Measurements from ENCODE around the gene WDR27.

Gene WDR27

DNA sequence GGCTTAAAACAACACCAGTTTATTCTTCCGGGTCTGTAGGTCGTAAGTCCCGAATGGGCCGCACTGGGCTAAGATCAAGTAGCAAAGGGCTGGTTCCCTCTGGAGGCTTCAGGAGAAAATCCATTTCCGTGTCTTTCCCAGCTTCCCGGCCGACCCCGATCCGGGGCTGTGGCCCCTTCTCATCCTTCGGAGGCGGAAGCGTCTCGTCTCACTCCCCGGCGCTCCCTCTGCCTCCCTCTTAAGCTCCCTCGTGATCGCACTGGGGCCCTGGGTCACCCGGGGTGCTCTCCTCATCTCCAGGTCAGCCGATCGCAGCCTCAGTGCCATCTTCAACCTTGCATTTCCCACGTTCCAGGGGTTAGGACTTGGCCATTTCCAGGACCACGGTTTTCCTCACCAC is 199.4 kb downstream of the WDR27 start:
- no CpG with 5 or more reads among the region's 22 CpGs for WGBS (ENCODE audit: extremely low coverage, insufficient coverage, low lambda C conversion rate)
- Histone ChIP-seq H3K36me3 (ENCODE audit: control insufficient read depth, insufficient read depth, low read length) (no peaks in the 10 kb centered on the region), H2BK120ac (ENCODE audit: low read depth, low read length) (no peak overlapping the region), H3K79me2 (ENCODE audit: control insufficient read depth, insufficient read depth, low read length) (no peaks in the 10 kb centered on the region), H2BK15ac (replicated peaks; ENCODE audit: low read depth) (no peak overlapping the region), H3K27ac (ENCODE audit: low read depth, low read length) (no peak overlapping the region), H3K4me2 (ENCODE audit: low read length) (no peak overlapping the region), H4K5ac (ENCODE audit: low read length) (no peak overlapping the region), H3K9ac (ENCODE audit: low read length) (no peak overlapping the region), H3K23ac (ENCODE audit: low read length) (no peak overlapping the region), H3K4me3 (ENCODE audit: low read length) (no peak overlapping the region), H3K4me1 (ENCODE audit: control insufficient read depth, low read depth, low read length) (no peaks in the 10 kb centered on the region), H3K27me3 (ENCODE audit: insufficient read depth, low read length, poor library complexity) (no peaks in the 10 kb centered on the region), H3K4ac (ENCODE audit: low read depth, low read length) (no peak overlapping the region), H3K56ac (ENCODE audit: low read length) (no peak overlapping the region), H3K18ac (ENCODE audit: low read length) (no peak overlapping the region), H4K8ac (ENCODE audit: low read depth, low read length) (no peak overlapping the region), H2BK5ac (ENCODE audit: low read length) (no peak overlapping the region), H3K79me1 (ENCODE audit: low read length) (no peaks in the 10 kb centered on the region), H2AK5ac (ENCODE audit: low read length) (no peak overlapping the region)
- no peak for DNase-seq

DNA sequence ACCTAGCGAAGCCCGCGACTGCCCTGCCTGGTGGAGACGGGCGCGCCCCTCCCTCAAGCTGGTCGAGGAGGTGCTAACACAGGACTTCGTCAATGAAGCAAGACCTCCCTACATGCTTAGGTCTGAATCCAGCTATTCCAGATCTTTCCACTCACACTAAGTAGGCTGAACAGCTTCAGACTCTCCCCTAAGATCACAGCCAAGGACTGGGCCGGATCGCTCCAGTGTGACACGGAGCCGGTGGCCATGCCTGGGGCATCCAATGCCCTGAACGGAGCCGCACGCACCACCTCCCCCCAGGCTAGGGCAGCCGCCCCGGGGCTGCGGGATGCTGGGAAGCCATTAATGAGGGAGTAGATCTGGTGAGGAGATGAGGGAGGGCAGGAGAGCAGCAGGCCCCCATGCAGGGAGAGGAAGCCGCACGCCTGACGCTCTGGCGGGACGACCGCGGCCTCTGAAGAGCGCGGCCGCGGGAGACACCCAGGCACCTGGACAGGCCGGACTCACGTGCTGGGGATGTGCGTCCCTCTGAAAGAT is 200.0 kb downstream of the WDR27 start:
- Histone ChIP-seq H3K27ac (ENCODE audit: low read depth, low read length) (no peak overlapping the region), H2BK15ac (replicated peaks; ENCODE audit: low read depth) (no peak overlapping the region), H4K5ac (ENCODE audit: low read length) (no peak overlapping the region), H3K4me2 (ENCODE audit: low read length) (no peak overlapping the region), H2BK120ac (ENCODE audit: low read depth, low read length) (no peak overlapping the region), H2BK5ac (ENCODE audit: low read length) (no peak overlapping the region), H3K56ac (ENCODE audit: low read length) (no peak overlapping the region), H3K27me3 (ENCODE audit: insufficient read depth, low read length, poor library complexity) (no peaks in the 10 kb centered on the region), H3K4me1 (ENCODE audit: control insufficient read depth, low read depth, low read length) (no peaks in the 10 kb centered on the region), H3K79me2 (ENCODE audit: control insufficient read depth, insufficient read depth, low read length) (no peaks in the 10 kb centered on the region), H3K9ac (ENCODE audit: low read length) (no peak overlapping the region), H3K23ac (ENCODE audit: low read length) (no peak overlapping the region), H3K79me1 (ENCODE audit: low read length) (no peaks in the 10 kb centered on the region), H3K4ac (ENCODE audit: low read depth, low read length) (no peak overlapping the region), H3K36me3 (ENCODE audit: control insufficient read depth, insufficient read depth, low read length) (no peaks in the 10 kb centered on the region), H3K18ac (ENCODE audit: low read length) (no peak overlapping the region), H4K8ac (ENCODE audit: low read depth, low read length) (no peak overlapping the region), H2AK5ac (ENCODE audit: low read length) (no peak overlapping the region), H3K4me3 (ENCODE audit: low read length) (no peak overlapping the region)
- WGBS (ENCODE audit: extremely low coverage, insufficient coverage, low lambda C conversion rate), result no CpG with 5 or more reads among the region's 32 CpGs
- no peak for DNase-seq

DNA sequence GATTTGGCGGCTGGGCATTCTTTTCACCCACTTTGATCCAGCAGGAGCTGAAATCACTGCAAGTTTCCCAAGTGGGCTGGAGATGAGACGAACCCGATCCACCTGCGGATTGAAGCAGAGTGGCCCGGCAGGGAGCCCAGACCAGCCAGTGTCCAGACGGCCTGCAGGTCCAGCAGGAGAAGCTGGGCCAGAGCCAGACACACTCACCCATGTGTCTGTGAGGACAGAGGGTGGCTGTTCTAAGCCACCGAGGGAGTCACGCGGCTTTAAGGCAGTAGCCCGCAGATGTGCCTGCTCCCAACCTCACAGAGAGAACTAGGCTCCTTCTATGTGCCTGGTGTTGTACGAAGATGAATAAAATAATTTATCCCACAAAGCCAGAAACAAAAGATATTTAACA is 200.7 kb downstream of the WDR27 start:
- Histone ChIP-seq H3K4me1 (ENCODE audit: control insufficient read depth, low read depth, low read length) (no peaks in the 10 kb centered on the region), H3K79me2 (ENCODE audit: control insufficient read depth, insufficient read depth, low read length) (no peaks in the 10 kb centered on the region), H3K27me3 (ENCODE audit: insufficient read depth, low read length, poor library complexity) (no peaks in the 10 kb centered on the region), H3K4me3 (ENCODE audit: low read length) (no peak overlapping the region), H4K5ac (ENCODE audit: low read length) (no peak overlapping the region), H4K8ac (ENCODE audit: low read depth, low read length) (no peak overlapping the region), H2AK5ac (ENCODE audit: low read length) (no peak overlapping the region), H3K4me2 (ENCODE audit: low read length) (no peak overlapping the region), H3K79me1 (ENCODE audit: low read length) (no peaks in the 10 kb centered on the region), H3K36me3 (ENCODE audit: control insufficient read depth, insufficient read depth, low read length) (no peaks in the 10 kb centered on the region), H3K27ac (ENCODE audit: low read depth, low read length) (no peak overlapping the region), H3K56ac (ENCODE audit: low read length) (no peak overlapping the region), H3K9ac (ENCODE audit: low read length) (no peak overlapping the region), H3K4ac (ENCODE audit: low read depth, low read length) (no peak overlapping the region), H2BK120ac (ENCODE audit: low read depth, low read length) (no peak overlapping the region), H2BK5ac (ENCODE audit: low read length) (no peak overlapping the region), H3K18ac (ENCODE audit: low read length) (no peak overlapping the region), H2BK15ac (replicated peaks; ENCODE audit: low read depth) (no peak overlapping the region), H3K23ac (ENCODE audit: low read length) (no peak overlapping the region)
- no CpG with 5 or more reads among the region's 11 CpGs for whole genome bisulfite sequencing (ENCODE audit: extremely low coverage, insufficient coverage, low lambda C conversion rate)
- no peak for DNase-seq

DNA sequence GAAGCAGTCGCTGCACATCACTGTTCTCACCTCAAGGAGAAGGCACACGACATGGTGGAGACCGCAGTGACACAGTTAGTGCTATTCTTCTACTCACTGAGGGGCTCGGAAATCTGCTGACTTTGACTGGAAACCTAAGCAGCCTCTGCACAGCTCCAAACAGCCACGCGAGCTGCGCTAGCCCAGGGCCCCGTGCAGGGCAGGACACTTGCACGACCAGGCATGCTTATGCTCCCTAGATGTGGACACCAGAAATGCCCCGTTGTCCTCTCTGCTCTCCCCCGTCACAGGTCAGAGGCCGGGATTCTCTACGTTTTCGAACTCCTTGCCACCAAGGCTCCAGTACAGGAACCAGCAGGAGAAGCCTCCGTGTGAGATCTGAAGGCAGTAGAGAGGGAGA is 201.1 kb downstream of the WDR27 start:
- Histone ChIP-seq H4K5ac (ENCODE audit: low read length) (no peak overlapping the region), H3K79me2 (ENCODE audit: control insufficient read depth, insufficient read depth, low read length) (no peaks in the 10 kb centered on the region), H3K4me3 (ENCODE audit: low read length) (no peak overlapping the region), H3K4me2 (ENCODE audit: low read length) (no peak overlapping the region), H3K4ac (ENCODE audit: low read depth, low read length) (no peak overlapping the region), H2BK120ac (ENCODE audit: low read depth, low read length) (no peak overlapping the region), H2BK5ac (ENCODE audit: low read length) (no peak overlapping the region), H4K8ac (ENCODE audit: low read depth, low read length) (no peak overlapping the region), H3K18ac (ENCODE audit: low read length) (no peak overlapping the region), H3K79me1 (ENCODE audit: low read length) (no peaks in the 10 kb centered on the region), H2AK5ac (ENCODE audit: low read length) (no peak overlapping the region), H3K4me1 (ENCODE audit: control insufficient read depth, low read depth, low read length) (no peaks in the 10 kb centered on the region), H3K23ac (ENCODE audit: low read length) (no peak overlapping the region), H3K36me3 (ENCODE audit: control insufficient read depth, insufficient read depth, low read length) (no peaks in the 10 kb centered on the region), H3K9ac (ENCODE audit: low read length) (no peak overlapping the region), H3K56ac (ENCODE audit: low read length) (no peak overlapping the region), H2BK15ac (replicated peaks; ENCODE audit: low read depth) (no peak overlapping the region), H3K27me3 (ENCODE audit: insufficient read depth, low read length, poor library complexity) (no peaks in the 10 kb centered on the region), H3K27ac (ENCODE audit: low read depth, low read length) (no peak overlapping the region)
- no peak for DNase-seq
- WGBS (ENCODE audit: extremely low coverage, insufficient coverage, low lambda C conversion rate), result no CpG with 5 or more reads among the region's 15 CpGs

DNA sequence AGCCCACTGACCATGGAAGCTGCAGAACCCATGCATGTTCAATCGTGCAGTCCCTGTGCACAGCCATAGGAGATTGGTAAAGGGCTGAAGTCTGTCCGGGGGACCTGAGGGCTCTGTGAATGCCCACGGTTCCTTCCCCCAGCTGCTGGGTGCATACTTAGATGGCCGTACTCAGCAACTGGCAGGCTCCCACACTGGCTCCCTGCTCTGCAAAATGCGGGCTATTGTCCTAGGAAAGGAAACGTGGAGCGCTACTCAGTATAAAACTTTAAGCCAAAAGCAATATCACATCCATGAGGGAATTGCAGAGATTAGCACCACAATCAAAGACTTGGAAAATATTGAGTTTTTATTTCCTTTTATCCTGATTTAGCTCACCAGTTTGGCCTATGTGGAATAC is 202.0 kb downstream of the WDR27 start:
- Histone ChIP-seq H4K5ac (ENCODE audit: low read length) (no peak overlapping the region), H3K79me1 (ENCODE audit: low read length) (no peaks in the 10 kb centered on the region), H3K23ac (ENCODE audit: low read length) (no peak overlapping the region), H3K9ac (ENCODE audit: low read length) (no peak overlapping the region), H3K4ac (ENCODE audit: low read depth, low read length) (no peak overlapping the region), H4K8ac (ENCODE audit: low read depth, low read length) (no peak overlapping the region), H2BK5ac (ENCODE audit: low read length) (no peak overlapping the region), H2BK120ac (ENCODE audit: low read depth, low read length) (no peak overlapping the region), H3K4me1 (ENCODE audit: control insufficient read depth, low read depth, low read length) (no peaks in the 10 kb centered on the region), H3K79me2 (ENCODE audit: control insufficient read depth, insufficient read depth, low read length) (no peaks in the 10 kb centered on the region), H3K27me3 (ENCODE audit: insufficient read depth, low read length, poor library complexity) (no peaks in the 10 kb centered on the region), H2AK5ac (ENCODE audit: low read length) (no peak overlapping the region), H3K27ac (ENCODE audit: low read depth, low read length) (no peak overlapping the region), H3K36me3 (ENCODE audit: control insufficient read depth, insufficient read depth, low read length) (no peaks in the 10 kb centered on the region), H3K18ac (ENCODE audit: low read length) (no peak overlapping the region), H3K4me3 (ENCODE audit: low read length) (no peak overlapping the region), H3K4me2 (ENCODE audit: low read length) (no peak overlapping the region), H3K56ac (ENCODE audit: low read length) (no peak overlapping the region), H2BK15ac (replicated peaks; ENCODE audit: low read depth) (no peak overlapping the region)
- no CpG with 5 or more reads among the region's 7 CpGs for WGBS (ENCODE audit: extremely low coverage, insufficient coverage, low lambda C conversion rate)
- no peak for DNase-seq

DNA sequence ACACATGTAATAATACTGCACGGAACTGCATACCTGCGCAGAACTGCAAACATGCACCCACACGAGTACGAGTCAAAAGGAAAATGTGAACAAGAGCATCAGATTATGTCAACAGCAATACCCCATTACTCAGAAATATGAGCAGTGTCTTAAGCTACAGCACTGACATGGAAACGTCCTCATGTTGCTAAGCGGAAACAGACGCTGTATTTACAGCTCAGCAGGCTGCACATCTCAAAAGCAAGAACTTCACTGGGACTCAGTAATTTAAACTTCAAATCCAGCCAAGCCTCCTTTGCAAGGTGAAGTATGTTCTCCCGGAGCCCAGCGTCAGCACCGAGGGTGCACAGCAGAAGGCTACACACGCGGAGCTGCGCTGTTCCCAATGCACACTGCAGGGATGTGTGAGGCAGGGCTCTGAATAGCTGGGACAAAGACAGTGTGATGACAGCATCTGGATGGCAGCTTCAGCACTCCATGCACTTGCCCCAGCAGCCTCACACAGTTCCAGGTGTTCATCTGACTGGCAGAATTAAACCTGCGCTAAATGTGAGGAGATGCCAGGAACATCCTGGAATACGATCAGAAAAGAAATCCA is 202.8 kb downstream of the WDR27 start:
- Histone ChIP-seq H3K36me3 (ENCODE audit: control insufficient read depth, insufficient read depth, low read length) (no peaks in the 10 kb centered on the region), H3K4me3 (ENCODE audit: low read length) (no peak overlapping the region), H3K9ac (ENCODE audit: low read length) (no peak overlapping the region), H3K18ac (ENCODE audit: low read length) (no peak overlapping the region), H2BK5ac (ENCODE audit: low read length) (no peak overlapping the region), H3K23ac (ENCODE audit: low read length) (no peak overlapping the region), H3K4ac (ENCODE audit: low read depth, low read length) (no peak overlapping the region), H2BK120ac (ENCODE audit: low read depth, low read length) (no peak overlapping the region), H3K79me1 (ENCODE audit: low read length) (no peaks in the 10 kb centered on the region), H2AK5ac (ENCODE audit: low read length) (no peak overlapping the region), H3K56ac (ENCODE audit: low read length) (no peak overlapping the region), H2BK15ac (replicated peaks; ENCODE audit: low read depth) (no peak overlapping the region), H3K4me1 (ENCODE audit: control insufficient read depth, low read depth, low read length) (no peaks in the 10 kb centered on the region), H4K8ac (ENCODE audit: low read depth, low read length) (no peak overlapping the region), H3K27ac (ENCODE audit: low read depth, low read length) (no peak overlapping the region), H3K79me2 (ENCODE audit: control insufficient read depth, insufficient read depth, low read length) (no peaks in the 10 kb centered on the region), H3K27me3 (ENCODE audit: insufficient read depth, low read length, poor library complexity) (no peaks in the 10 kb centered on the region), H3K4me2 (ENCODE audit: low read length) (no peak overlapping the region), H4K5ac (ENCODE audit: low read length) (no peak overlapping the region)
- DNase-seq, result no peak
- no CpG with 5 or more reads among the region's 15 CpGs for WGBS (ENCODE audit: extremely low coverage, insufficient coverage, low lambda C conversion rate)
